Stimulated activated CD8-positive, alpha-beta memory T cell treated with anti-CD3 and anti-CD28 coated beads, Interleukin-12 subunit alpha, Interleukin-12 subunit beta, amount 100 ng/mL, for 24 hours (primary cell): ENCODE data around the gene CELF4.
"Not testable (repeated sequence)": the region's sequence is repeated elsewhere in the genome, so short reads cannot be mapped to it uniquely, and the experiment has no call there.

Experiments used
- DNase-seq: peaks from one replicate; pipeline ENCODE4 v3.0.0-alpha.2; 2020; ENCODE audit errors: extremely low read depth

CELF4 gene

GRCh38 chr18:37467002-37467662 is 98.5 kb downstream of the CELF4 start:
- DNase-seq = no peak

GRCh38 chr18:37465958-37466357 is 99.6 kb downstream of the CELF4 start:
- DNase-seq = no peak

GRCh38 chr18:37464257-37464656 is 101.3 kb downstream of the CELF4 start:
- no peak for DNase-seq

- DNase-seq = not testable (repeated sequence)
Observed at GRCh38 chr18:37461329-37461728, 104.3 kb downstream of the CELF4 start.

- no peak for DNase-seq
Observed at GRCh38 chr18:37460604-37461003, 105.0 kb downstream of the CELF4 start.

- DNase-seq = no peak
Observed at GRCh38 chr18:37458697-37459096, 106.9 kb downstream of the CELF4 start.

GRCh38 chr18:37457753-37458152 is 107.8 kb downstream of the CELF4 start:
- no peak for DNase-seq

- no peak for DNase-seq
Observed at GRCh38 chr18:37457341-37457740, 108.3 kb downstream of the CELF4 start.

GRCh38 chr18:37456873-37457272 is 108.7 kb downstream of the CELF4 start:
- DNase-seq = no peak

- no peak for DNase-seq
Observed at GRCh38 chr18:37456395-37456794, 109.2 kb downstream of the CELF4 start.

- DNase-seq = no peak
Observed at GRCh38 chr18:37453752-37454151, 111.8 kb downstream of the CELF4 start.

- no peak for DNase-seq
Observed at GRCh38 chr18:37452682-37453385, 112.8 kb downstream of the CELF4 start.

GRCh38 chr18:37452015-37452414 is 113.6 kb downstream of the CELF4 start:
- DNase-seq = no peak

GRCh38 chr18:37451239-37451825 is 114.3 kb downstream of the CELF4 start:
- DNase-seq = no peak

GRCh38 chr18:37450434-37451132 is 115.0 kb downstream of the CELF4 start:
- DNase-seq = no peak

GRCh38 chr18:37449618-37450017 is 116.0 kb downstream of the CELF4 start:
- DNase-seq = no peak

GRCh38 chr18:37448946-37449345 is 116.7 kb downstream of the CELF4 start:
- no peak for DNase-seq

- no peak for DNase-seq
Observed at GRCh38 chr18:37447962-37448888, 117.4 kb downstream of the CELF4 start.

- no peak for DNase-seq
Observed at GRCh38 chr18:37445836-37446235, 119.8 kb downstream of the CELF4 start.

GRCh38 chr18:37445368-37445767 is 120.2 kb downstream of the CELF4 start:
- no peak for DNase-seq

GRCh38 chr18:37443325-37444055 is 122.1 kb downstream of the CELF4 start:
- DNase-seq = no peak
